Measurements from ENCODE around the gene RC3H1.
"Not testable (repeated sequence)": the region's sequence is repeated elsewhere in the genome, so short reads cannot be mapped to it uniquely, and the experiment has no call there.

Gene RC3H1, protein sequence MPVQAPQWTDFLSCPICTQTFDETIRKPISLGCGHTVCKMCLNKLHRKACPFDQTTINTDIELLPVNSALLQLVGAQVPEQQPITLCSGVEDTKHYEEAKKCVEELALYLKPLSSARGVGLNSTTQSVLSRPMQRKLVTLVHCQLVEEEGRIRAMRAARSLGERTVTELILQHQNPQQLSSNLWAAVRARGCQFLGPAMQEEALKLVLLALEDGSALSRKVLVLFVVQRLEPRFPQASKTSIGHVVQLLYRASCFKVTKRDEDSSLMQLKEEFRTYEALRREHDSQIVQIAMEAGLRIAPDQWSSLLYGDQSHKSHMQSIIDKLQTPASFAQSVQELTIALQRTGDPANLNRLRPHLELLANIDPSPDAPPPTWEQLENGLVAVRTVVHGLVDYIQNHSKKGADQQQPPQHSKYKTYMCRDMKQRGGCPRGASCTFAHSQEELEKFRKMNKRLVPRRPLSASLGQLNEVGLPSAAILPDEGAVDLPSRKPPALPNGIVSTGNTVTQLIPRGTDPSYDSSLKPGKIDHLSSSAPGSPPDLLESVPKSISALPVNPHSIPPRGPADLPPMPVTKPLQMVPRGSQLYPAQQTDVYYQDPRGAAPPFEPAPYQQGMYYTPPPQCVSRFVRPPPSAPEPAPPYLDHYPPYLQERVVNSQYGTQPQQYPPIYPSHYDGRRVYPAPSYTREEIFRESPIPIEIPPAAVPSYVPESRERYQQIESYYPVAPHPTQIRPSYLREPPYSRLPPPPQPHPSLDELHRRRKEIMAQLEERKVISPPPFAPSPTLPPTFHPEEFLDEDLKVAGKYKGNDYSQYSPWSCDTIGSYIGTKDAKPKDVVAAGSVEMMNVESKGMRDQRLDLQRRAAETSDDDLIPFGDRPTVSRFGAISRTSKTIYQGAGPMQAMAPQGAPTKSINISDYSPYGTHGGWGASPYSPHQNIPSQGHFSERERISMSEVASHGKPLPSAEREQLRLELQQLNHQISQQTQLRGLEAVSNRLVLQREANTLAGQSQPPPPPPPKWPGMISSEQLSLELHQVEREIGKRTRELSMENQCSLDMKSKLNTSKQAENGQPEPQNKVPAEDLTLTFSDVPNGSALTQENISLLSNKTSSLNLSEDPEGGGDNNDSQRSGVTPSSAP

DNA sequence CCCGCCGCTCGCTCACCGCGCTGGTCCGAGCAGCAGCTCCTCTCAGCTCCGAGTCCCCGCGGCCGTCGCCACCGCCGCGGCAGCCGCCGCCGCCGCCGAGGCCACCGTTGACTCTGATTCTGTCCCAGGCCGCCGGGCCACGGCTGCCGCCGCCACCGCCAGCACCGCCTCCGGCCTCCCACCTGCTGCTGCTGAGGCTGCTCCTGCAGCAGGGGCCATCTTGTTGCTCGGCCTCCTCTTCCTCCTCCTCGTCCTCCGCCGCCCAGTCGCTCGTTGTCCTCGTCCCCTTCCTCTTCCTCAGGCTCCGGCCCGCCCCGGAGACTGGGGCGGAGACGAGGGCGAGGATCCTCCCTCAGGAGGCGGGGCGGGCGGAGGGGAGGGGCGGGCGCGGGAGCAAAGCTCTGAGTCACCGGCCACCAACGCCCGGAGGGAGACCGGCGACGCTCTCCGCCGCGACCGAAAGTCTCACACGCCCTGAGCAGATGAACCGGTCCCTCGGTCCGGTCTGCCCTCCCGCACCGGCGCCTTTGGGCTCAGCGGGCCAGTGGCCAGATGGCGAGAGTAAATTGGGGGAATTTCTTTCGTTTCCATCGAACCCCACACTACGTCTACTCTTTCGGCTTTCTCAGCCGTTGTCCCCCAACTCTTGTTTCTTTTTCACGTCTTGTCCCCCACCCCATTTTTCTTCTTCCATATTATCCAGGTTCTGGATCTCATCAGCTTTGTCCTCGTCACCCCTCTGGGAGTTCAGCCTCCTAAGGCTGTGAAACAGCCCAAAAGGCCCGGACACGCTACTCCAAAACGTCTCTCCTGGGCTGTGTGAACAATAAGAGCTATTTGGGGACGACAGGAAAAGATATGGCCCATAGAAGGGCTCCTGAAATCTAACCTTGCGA, at the start of gene RC3H1:
Gene RC3H1, minus strand, starts transcription at position 278 of the 896 bp plus-strand sequence. CDS start 29,372 bp downstream, outside the sequence.
- DNase-seq: peak; percentile 93

- no peak for DNase-seq
These were observed 48.5 kb upstream of the RC3H1 start for GRCh38 chr1:174070614-174071013.

DNA sequence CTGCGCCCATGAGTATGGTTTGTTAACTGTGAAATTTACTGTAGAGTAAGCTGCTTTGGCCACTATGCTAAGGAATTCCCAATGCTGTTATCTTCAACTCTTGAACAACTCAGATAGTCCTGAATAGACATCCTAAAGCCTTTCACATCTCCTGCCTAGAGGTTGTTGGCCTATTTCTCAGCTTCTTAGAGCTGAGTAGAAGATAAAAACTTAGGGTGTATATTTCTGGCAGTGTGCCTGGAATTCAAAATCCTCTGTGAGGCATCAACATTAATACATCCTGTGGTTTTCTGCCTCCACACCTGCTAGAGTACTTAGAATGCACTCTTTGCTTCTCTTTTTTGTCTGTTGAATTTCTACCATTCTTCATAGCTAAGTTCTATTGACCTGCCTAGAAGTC, 45.8 kb upstream of the RC3H1 start:
- DNase-seq: no peak

DNA sequence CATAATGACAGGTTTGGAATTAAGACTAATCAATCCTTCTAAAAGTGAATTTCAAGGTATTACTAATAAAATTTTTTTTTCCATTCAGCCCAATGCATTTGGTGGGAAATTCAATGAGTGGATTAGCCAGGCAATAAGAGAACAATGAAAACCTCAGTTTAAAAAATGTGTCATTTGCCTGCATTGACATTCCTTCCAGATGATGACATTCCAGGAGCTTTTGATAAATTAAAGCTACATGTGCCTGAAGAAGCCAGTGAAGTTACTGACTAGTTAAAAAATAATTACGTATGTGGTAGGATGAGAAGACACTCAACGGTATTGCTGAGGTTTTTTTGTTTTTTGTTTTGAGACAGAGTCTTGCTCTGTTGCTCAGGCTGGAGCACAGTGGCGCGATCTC, 37.9 kb upstream of the RC3H1 start:
- no peak for DNase-seq

GRCh38 chr1:174058624-174059023, 36.5 kb upstream of the RC3H1 start:
- DNase-seq: no peak

DNA sequence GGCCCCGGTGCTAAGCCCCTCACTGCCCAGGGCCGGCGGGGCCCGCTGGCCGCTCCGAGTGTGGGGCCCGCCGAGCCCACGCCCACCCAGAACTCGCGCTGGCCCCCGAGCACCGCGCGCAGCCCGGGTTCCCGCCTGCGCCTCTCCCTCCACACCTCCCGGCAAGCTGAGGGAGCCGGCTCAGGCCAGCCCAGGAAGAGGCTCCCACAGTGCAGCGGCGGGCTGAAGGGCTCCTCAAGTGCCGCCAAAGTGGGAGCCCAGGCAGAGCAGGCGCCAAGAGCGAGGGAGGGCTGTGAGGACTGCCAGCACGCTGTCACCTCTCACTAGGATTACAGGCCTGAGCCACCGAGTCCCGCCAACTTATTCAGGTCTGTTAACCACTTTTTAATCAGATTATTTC, 34.5 kb upstream of the RC3H1 start:
- DNase-seq: not testable (repeated sequence)

GRCh38 chr1:174055797-174056196, 33.6 kb upstream of the RC3H1 start:
- not testable (repeated sequence) for DNase-seq

- DNase-seq: no peak
These were observed 31.7 kb upstream of the RC3H1 start for GRCh38 chr1:174053826-174054225.

DNA sequence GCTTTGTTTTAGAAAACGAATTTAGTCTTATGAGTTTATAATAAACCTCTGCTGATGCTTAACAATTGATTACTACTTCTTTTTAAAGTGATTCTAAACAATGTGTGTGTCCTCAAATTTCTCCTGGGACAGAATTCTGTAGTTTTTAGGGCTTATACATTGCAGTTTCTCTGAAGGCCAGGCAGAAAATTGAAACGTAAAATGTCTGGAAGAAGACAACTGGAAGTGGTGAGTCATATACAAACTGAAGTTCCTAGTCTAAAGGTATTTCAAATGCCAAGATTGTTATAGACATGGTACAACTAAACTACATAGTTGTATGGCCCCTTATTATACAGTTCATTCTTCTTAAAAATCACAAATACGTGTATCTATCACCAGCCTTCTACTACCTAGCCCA, 30.5 kb upstream of the RC3H1 start:
- DNase-seq: no peak

DNA sequence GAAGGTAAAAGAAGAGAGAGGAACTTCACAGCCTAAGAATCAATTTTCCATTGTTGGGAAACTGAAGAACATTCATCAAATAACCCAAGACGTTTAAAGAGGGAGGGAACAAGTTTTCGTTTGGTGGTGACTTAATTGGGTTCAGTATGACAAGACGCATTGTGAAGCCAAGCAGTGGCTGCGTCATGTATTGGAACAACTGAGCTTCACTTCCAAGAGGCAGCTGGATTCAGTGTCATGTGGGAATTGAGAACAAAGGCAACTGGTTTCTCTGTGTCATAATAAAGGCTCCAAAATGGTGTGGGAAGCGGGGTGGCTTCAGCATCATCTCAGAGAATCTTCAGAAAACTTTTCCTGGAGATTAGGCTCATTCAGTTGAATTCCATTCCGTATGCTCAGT, 29.8 kb upstream of the RC3H1 start:
- DNase-seq: no peak

DNA sequence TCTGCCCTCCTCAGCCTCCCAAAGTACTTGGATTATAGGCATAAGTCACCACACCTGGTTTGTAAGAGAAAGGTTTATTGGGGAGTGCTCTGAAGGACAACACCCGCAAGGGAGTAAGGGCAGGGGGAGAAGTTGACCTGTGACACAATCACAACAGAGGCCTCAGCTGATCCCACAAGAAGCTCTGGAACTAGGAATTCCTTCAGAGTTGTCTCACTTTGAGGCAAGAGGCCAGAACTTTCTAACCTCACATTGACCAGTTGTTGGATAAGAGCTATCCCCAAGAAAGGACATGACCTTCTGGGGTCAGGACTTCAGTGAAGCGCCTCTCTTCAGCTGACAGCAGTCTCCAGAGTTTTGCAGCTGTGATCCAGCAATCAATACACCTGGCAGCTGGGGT, 27.4 kb upstream of the RC3H1 start:
- DNase-seq: no peak

GRCh38 chr1:174044418-174045222, 22.5 kb upstream of the RC3H1 start:
- DNase-seq: no peak

GRCh38 chr1:174042509-174042908, 20.4 kb upstream of the RC3H1 start:
- not testable (repeated sequence) for DNase-seq

DNA sequence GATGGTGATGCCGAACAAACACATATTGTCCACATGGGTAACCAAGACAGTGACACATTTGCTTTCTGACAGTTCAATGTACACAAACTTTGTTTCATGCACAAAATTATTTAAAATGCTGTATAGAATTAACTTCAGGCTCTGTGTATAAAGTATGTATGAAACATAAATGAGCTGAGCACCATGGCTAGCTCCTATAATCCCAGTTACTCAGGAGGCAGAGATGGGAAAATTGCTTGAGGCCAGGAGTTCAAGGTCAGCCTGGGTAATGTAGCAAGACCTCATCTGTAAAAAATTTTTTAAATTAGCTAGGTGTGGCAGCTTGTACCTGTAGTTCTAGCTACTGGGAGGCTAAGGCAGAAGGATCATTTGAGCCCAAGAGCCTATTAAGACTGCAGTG, 19.2 kb upstream of the RC3H1 start:
- no peak for DNase-seq

GRCh38 chr1:174040387-174040786, 18.2 kb upstream of the RC3H1 start:
- no peak for DNase-seq

DNA sequence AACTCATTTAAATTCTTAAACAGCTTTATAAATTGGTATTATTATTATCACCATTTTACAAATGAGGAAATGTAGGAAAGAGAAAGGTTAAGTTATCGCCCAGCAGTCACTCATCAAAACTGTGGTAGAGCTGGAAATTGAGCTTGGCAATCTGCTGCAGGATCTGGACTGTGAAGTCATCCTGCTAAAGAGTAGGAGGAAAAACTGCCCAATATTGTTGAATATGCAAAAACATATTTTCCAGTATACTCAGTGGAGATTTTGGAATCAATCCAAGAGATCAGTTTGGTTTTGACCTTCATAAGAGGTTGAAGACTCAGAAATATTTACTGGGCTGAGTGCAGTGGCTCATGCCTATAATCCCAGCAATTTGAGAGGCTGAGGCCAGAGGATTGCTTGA, 16.9 kb upstream of the RC3H1 start:
- no peak for DNase-seq

GRCh38 chr1:174036798-174037197, 14.6 kb upstream of the RC3H1 start:
- DNase-seq: no peak

DNA sequence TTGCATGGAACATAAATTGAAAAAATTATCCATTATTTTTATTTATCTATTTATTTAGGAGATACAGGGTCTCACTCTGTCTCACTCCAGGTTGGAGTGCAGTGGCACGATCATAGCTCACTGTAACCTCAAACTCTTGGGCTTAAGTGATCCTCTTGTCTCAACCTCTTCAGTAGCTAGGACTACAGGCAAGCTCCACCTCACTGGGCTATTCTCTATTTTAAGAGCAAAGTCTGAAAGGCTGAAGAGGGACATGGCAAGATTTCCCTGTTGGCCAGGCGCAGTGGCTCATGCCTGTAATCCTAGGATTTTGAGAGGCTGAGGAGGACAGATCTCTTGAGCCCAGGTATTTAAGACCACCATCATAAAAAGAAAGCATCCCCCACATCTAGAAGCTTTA, 14.0 kb upstream of the RC3H1 start:
- DNase-seq: no peak

GRCh38 chr1:174032671-174033222, 10.6 kb upstream of the RC3H1 start:
- DNase-seq: no peak

DNA sequence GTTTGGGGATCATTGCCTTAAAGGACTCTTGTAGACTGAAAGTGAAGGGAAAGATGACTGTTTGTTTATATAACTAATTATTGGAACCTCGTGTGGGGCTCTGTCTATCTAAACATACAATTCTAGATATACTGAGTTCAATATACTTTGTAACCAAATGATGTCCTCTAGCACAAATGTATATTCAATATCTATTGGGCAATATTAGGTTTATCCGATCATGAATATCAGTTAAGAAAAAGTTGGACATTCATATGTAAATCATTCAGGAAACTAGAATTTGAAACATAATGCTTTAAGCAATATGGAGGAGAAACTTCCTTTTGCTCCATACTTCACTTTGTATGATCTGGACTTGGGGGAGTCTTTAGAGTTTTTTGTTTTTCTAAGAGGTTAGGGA, 8.9 kb upstream of the RC3H1 start:
- no peak for DNase-seq

DNA sequence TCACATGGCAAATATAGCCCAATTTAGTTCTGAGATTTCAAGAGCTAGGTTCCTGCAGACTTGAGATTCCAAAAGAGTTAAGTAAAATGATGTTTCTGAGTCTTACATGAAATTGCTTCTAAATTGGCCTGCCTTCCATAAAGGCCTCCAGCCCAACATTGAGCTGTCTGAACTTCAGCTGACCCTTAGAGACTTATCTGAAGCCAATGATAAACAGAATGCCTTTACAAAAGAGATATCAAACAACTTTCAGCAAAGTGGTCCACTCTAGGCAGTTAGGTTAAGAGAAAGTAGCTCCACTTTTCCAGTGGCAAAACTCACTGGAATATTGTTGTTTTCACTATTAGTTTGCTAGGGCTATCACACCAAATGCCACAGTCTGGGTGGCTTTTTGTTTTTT, 6.3 kb upstream of the RC3H1 start:
- DNase-seq: no peak
